AG04450 (cell line): ENCODE data around the gene FBXO31. TPM values are rescaled to one million over a fixed set of nuclear protein-coding genes. Genes with fewer than 3 reads are reported as not detected.

Experiments used
- CTCF ChIA-PET: fragments of 300-600, 350-600 bp; formaldehyde crosslinking; extraction: SDS; loops from one replicate; lab custom pipeline; 2022; ENCODE audit warnings: antibody characterized with exemption, inconsistent platforms; lab: Charles Lee
- POLR2A ChIA-PET: fragments of 350-600 bp; formaldehyde crosslinking; extraction: SDS; loops from one replicate; lab custom pipeline; 2021; ENCODE audit warnings: antibody characterized with exemption, inconsistent platforms; lab: Yijun Ruan, JAX
- DNase-seq: peaks from one replicate; pipeline ENCODE4 v3.0.0-alpha.2; 2011; ENCODE audit warnings: low read depth, low spot score
- H3K27ac ChIP-seq: one replicate; pipeline ENCODE4 v1.5.1; 2012; ENCODE audit warnings: low read depth, low read length, control low read depth
- H3K27me3 ChIP-seq: one replicate; pipeline ENCODE4 v1.6.0; 2012; ENCODE audit warnings: low read length; ENCODE audit not compliant: control insufficient read depth, insufficient read depth
- H3K4me3 ChIP-seq: 2 replicates; pipeline ENCODE4 v1.5.1; 2011; ENCODE audit warnings: mild to moderate bottlenecking, low read depth, low read length, control low read depth
- H3K9me3 ChIP-seq: 2 replicates; pipeline ENCODE4 v1.5.1; 2012; ENCODE audit warnings: low read length; ENCODE audit not compliant: control insufficient read depth, insufficient read depth
- polyA plus RNA-seq: library from polyadenylated mRNA; depleted of rRNA; stranded (reverse); fragments of >200 nt; gene quantifications from 2 replicates; pipeline ENCODE4 v1.2.3, GENCODE V29; 2011
- TF ChIP-seq, protein P1 (sequence below): IDR thresholded peaks from 2 replicates; pipeline ENCODE4 v1.5.1; 2011; ENCODE audit warnings: low read depth, low read length, control low read depth, inconsistent platforms

Gene FBXO31
- polyA plus RNA-seq, 1 experiment: 16.3 TPM

GRCh38 chr16:87360862-87361610 lies 22.5 kb downstream of the FBXO31 start:
- Histone ChIP-seq H3K9me3 (no peaks in the 10 kb centered on the region; the same call in 1 of the 2 replicates), H3K27me3 (no peaks in the 10 kb centered on the region), H3K4me3 (no peak overlapping the region), H3K27ac (no peak overlapping the region)
- TF ChIP-seq, protein P1, sequence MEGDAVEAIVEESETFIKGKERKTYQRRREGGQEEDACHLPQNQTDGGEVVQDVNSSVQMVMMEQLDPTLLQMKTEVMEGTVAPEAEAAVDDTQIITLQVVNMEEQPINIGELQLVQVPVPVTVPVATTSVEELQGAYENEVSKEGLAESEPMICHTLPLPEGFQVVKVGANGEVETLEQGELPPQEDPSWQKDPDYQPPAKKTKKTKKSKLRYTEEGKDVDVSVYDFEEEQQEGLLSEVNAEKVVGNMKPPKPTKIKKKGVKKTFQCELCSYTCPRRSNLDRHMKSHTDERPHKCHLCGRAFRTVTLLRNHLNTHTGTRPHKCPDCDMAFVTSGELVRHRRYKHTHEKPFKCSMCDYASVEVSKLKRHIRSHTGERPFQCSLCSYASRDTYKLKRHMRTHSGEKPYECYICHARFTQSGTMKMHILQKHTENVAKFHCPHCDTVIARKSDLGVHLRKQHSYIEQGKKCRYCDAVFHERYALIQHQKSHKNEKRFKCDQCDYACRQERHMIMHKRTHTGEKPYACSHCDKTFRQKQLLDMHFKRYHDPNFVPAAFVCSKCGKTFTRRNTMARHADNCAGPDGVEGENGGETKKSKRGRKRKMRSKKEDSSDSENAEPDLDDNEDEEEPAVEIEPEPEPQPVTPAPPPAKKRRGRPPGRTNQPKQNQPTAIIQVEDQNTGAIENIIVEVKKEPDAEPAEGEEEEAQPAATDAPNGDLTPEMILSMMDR: no peak
- POLR2A ChIA-PET: no interaction called here
- DNase-seq: no peak
- CTCF ChIA-PET: no interaction called here

DNA sequence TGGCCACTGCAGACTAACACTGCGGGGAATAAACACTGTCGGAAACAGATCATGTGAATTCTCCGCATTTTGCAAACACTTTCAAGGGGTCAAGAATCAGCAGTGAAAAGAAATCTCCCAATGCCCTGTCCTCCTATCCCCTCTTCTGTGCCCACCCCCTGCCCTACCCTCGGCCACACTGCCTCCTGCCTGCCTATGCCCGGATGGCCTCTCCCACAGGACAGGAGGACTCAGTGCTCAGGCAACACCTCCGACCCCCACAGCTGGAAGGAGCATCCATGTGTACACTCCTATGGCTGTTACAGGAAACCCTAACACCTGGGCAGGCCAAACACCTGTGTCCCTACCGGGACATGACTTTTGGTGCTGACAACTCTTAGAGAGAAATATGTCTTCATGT lies 24.5 kb downstream of the FBXO31 start:
- Histone ChIP-seq H3K27me3 (no peaks in the 10 kb centered on the region), H3K27ac (no peak overlapping the region), H3K9me3 (no peaks in the 10 kb centered on the region; the same call in 1 of the 2 replicates), H3K4me3 (no peak overlapping the region)
- DNase-seq: no peak
- TF ChIP-seq, protein P1: no peak
- CTCF ChIA-PET: no interaction called here
- POLR2A ChIA-PET: no interaction called here

- no peak overlapping the region for H3K27ac ChIP-seq
- H3K9me3 ChIP-seq: no peaks in the 10 kb centered on the region; the same call in 1 of the 2 replicates
- no peak overlapping the region for H3K4me3 ChIP-seq
- ChIA-PET CTCF (no interaction called here), POLR2A (no interaction called here)
- DNase-seq: no peak
- H3K27me3 ChIP-seq: no peaks in the 10 kb centered on the region
- TF ChIP-seq, protein P1: no peak
Measured at GRCh38 chr16:87358696-87359095, 24.9 kb downstream of the FBXO31 start.

GRCh38 chr16:87358250-87358649 lies 25.3 kb downstream of the FBXO31 start:
- Histone ChIP-seq H3K27ac (no peak overlapping the region), H3K9me3 (no peaks in the 10 kb centered on the region; the same call in 1 of the 2 replicates), H3K4me3 (no peak overlapping the region), H3K27me3 (no peaks in the 10 kb centered on the region)
- CTCF ChIA-PET: no interaction called here
- no peak for DNase-seq
- TF ChIP-seq, protein P1: no peak
- POLR2A ChIA-PET: no interaction called here

- TF ChIP-seq, protein P1: no peak
- Histone ChIP-seq H3K9me3 (no peaks in the 10 kb centered on the region; the same call in 1 of the 2 replicates), H3K4me3 (no peak overlapping the region), H3K27me3 (no peaks in the 10 kb centered on the region), H3K27ac (no peak overlapping the region)
- CTCF ChIA-PET: no interaction called here
- no peak for DNase-seq
- POLR2A ChIA-PET: no interaction called here
Measured at GRCh38 chr16:87356491-87356853, 27.1 kb downstream of the FBXO31 start.
